HEK293T (cell line): ENCODE results near the gene PBX4.

Source experiments
- CTCF ChIA-PET: fragments of 350-600 bp; formaldehyde crosslinking; extraction: SDS; loops from one replicate; lab custom pipeline; 2021; ENCODE audit warnings: antibody characterized with exemption, inconsistent platforms; lab: Yijun Ruan, JAX
- POLR2A ChIA-PET: fragments of 350-600 bp; formaldehyde crosslinking; extraction: SDS; loops from one replicate; lab custom pipeline; 2020; ENCODE audit warnings: antibody characterized with exemption, inconsistent platforms; lab: Yijun Ruan, JAX
- DNase-seq: peaks from one replicate; pipeline ENCODE4 v3.0.0; 2012; ENCODE audit warnings: mixed read lengths; ENCODE audit errors: extremely low spot score
- ARNT ChIP-seq: fragments of 450-650 bp; IDR thresholded peaks from 2 replicates; pipeline ENCODE4 v1.6.1; 2017; ENCODE audit warnings: mild to moderate bottlenecking
- BHLHE40 ChIP-seq: fragments of 450-650 bp; IDR thresholded peaks from 2 replicates; pipeline ENCODE4 v1.6.1; 2016; ENCODE audit warnings: mild to moderate bottlenecking, moderate library complexity, borderline replicate concordance
- CTBP1 ChIP-seq: fragments of 450-650 bp; IDR thresholded peaks from 2 replicates; pipeline ENCODE4 v1.6.1; 2016; ENCODE audit warnings: borderline replicate concordance
- ELF4 ChIP-seq: fragments of 450-650 bp; IDR thresholded peaks from 2 replicates; pipeline ENCODE4 v1.6.1; 2017; ENCODE audit warnings: antibody characterized with exemption
- FOXA1 ChIP-seq: fragments of 450-650 bp; IDR thresholded peaks from 2 replicates; pipeline ENCODE4 v1.6.1; 2016; ENCODE audit warnings: mild to moderate bottlenecking
- FOXK2 ChIP-seq: fragments of 450-650 bp; IDR thresholded peaks from 2 replicates; pipeline ENCODE4 v1.6.1; 2016; ENCODE audit warnings: mild to moderate bottlenecking
- FOXM1 ChIP-seq: fragments of 450-650 bp; IDR thresholded peaks from 2 replicates; pipeline ENCODE4 v1.6.1; 2017; ENCODE audit warnings: mild to moderate bottlenecking, borderline replicate concordance
- HDGF ChIP-seq: fragments of 450-650 bp; IDR thresholded peaks from 2 replicates; pipeline ENCODE4 v1.6.1; 2017; ENCODE audit warnings: antibody characterized with exemption, borderline replicate concordance
- L3MBTL2 ChIP-seq: fragments of 450-650 bp; conservative IDR thresholded peaks from 2 replicates; pipeline ENCODE4 v1.6.1; 2016; ENCODE audit warnings: mild to moderate bottlenecking
- LEF1 ChIP-seq: fragments of 450-650 bp; IDR thresholded peaks from 2 replicates; pipeline ENCODE4 v1.6.1; 2017; ENCODE audit warnings: mild to moderate bottlenecking, borderline replicate concordance
- NFRKB ChIP-seq: fragments of 450-650 bp; IDR thresholded peaks from 2 replicates; pipeline ENCODE4 v1.6.1; 2016; ENCODE audit warnings: mild to moderate bottlenecking, moderate library complexity
- SP1 ChIP-seq: fragments of 450-650 bp; IDR thresholded peaks from 2 replicates; pipeline ENCODE4 v1.6.1; 2017
- SUZ12 ChIP-seq: fragments of 450-650 bp; IDR thresholded peaks from 2 replicates; pipeline ENCODE4 v1.6.1; 2016; ENCODE audit warnings: mild to moderate bottlenecking
- TARDBP ChIP-seq: fragments of 450-650 bp; IDR thresholded peaks from 2 replicates; pipeline ENCODE4 v1.6.1; 2016
- ZNF384 ChIP-seq: fragments of 450-650 bp; IDR thresholded peaks from 2 replicates; pipeline ENCODE4 v1.6.1; 2016
- TF ChIP-seq, protein P1 (sequence below): fragments of 450-650 bp; IDR thresholded peaks from 2 replicates; pipeline ENCODE4 v1.6.1; 2016

PBX4 gene

DNA sequence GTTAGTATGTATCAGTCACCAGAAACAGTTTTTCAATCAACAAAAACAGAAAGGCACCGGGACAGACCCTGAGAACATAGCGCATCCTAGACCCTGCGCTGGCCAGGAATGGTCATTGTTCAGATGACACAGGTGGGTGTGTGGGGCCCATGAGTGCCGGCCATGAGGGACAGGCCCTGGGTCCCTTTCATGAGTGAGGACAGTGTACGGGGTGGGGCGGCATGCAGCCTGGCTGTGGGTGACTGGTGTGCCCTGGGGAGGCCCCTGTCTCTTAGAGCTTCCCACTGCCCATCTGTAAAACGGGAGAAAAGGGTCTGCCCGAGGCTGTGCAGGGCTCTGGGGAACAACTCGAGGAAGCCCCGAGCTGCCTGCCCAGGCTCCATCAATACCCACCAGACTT, 25.8 kb downstream of the PBX4 start:
- ChIA-PET CTCF (no interaction called here), POLR2A (interaction anchor here (1.2 kb wide), 1 partner anchor 10 kb away, joined by 3 read pairs; no protein-coding TSS in a partner anchor)
- no peak for DNase-seq
- TF ChIP-seq TARDBP (no peak), NFRKB (no peak)

DNA sequence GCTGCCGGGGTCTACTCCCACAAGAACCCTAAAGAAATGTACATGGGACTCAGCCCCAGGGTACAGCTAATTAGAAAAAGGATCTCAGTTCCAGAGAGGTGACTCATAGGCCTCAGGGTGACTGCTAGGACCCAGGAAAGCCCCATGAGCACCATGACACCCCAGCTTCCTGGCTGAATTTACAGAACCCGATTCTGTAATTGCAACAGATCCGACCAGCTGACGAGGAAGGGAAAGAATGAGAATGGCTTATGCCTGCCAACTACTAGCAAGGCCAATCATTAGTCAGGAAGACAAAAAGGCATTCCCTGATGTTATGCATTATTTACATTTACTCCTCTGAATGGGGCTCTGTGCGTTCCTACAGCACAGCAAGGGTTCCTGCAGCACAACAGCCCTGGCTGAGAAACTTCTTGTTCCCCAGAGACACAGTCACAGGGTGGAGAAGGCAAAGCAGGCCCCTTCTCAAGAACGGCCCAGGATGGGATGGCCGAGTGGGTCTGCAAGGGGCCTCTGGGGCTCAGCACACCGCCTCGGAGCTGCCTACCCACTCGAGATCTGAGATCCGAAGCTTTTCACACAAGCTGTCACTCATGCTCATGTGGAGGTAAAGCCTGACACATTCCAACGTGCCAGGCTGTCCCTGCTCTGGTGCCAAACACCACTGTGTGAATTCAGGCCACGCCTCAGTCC, 27.2 kb downstream of the PBX4 start:
- no peak for DNase-seq
- POLR2A ChIA-PET: no interaction called here
- CTCF ChIA-PET: no interaction called here

DNA sequence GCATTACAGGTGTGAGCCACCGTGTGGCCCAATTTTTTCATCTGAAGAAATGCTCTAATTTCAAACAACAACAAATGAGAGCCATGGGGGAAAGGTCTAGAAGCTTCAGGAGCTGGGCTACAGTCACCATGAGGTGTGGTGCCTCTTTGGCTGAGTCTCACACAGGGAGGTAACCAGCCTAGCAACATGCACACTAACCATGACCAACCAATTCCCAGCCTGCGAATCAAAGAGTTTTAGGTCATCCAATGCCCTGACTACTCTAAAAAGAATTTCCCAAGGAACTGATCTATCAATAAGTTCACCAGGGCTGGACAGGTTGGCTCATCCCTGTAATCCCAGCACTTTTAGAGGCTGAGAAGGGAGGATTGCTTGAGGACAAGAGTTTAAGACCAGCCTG, 29.9 kb downstream of the PBX4 start:
- no peak for DNase-seq
- TF ChIP-seq L3MBTL2 (no peak), ARNT (no peak), LEF1 (no peak), CTBP1 (no peak), TARDBP (no peak), BHLHE40 (no peak), FOXA1 (no peak), NFRKB (no peak), HDGF (no peak), FOXK2 (no peak)
- ChIA-PET CTCF (no interaction called here), POLR2A (no interaction called here)

More for the DNA sequence above, 27.2 kb downstream of the PBX4 start:
- TF ChIP-seq ELF4 (no peak), SP1 (no peak), SUZ12 (no peak), BHLHE40 (no peak), HDGF (no peak), ZNF384 (no peak), FOXA1 (no peak)

DNA sequence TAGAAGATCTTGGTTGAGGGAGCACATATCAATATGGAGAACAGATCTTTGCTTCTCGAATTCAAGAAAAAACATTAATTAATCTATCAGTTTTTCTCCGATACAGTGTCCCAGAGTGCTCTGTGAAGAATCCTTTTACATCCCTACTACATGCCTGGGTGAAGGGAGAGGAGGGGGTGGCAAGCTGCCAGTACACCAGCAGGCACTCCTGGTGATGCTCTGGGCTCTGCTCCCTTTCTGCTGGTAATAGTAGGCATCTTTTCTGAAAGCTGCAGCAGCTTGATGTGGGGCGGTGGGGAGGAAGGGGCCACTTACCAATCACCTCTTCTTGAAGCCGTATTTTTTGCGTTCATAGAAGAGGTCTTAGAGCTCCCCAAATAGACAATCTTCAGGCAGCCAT, 30.7 kb downstream of the PBX4 start:
- no peak for DNase-seq
- TF ChIP-seq LEF1 (no peak), NFRKB (no peak), SUZ12 (no peak), SP1 (no peak), ARNT (no peak), CTBP1 (no peak), HDGF (no peak), L3MBTL2 (no peak), FOXM1 (no peak), FOXA1 (no peak), BHLHE40 (no peak)
- TF ChIP-seq, protein P1, sequence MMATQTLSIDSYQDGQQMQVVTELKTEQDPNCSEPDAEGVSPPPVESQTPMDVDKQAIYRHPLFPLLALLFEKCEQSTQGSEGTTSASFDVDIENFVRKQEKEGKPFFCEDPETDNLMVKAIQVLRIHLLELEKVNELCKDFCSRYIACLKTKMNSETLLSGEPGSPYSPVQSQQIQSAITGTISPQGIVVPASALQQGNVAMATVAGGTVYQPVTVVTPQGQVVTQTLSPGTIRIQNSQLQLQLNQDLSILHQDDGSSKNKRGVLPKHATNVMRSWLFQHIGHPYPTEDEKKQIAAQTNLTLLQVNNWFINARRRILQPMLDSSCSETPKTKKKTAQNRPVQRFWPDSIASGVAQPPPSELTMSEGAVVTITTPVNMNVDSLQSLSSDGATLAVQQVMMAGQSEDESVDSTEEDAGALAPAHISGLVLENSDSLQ: no peak
- CTCF ChIA-PET: no interaction called here
- POLR2A ChIA-PET: no interaction called here

DNA sequence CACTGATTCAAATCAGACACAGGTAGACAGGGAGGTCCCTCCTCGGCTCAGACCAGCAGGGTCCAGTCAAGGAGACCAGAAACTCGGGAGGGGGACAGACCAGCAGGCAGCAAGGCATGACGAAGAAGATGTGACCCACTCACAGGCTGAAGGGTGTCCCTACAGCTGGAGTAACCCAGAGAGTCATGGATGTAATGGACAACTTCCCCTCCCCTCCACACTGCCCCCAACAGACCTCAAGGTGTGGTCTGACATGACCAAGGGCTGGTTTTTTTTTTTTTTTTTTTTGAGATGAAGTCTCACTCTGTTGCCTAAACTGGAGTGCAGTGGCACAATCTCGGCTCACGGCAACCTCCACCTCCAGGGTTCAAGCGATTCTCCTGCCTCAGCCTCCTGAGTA, 34.1 kb downstream of the PBX4 start:
- no peak for DNase-seq
- ChIA-PET POLR2A (no interaction called here), CTCF (interaction anchor here (0.6 kb wide), 1 partner anchor 19 kb away, joined by 4 read pairs; no protein-coding TSS in a partner anchor)
- no peak for TF ChIP-seq ARNT
- TF ChIP-seq LEF1: no peak
- no peak for TF ChIP-seq ELF4
- no peak for TF ChIP-seq FOXA1
- TF ChIP-seq ZNF384: no peak
- TF ChIP-seq SP1: no peak
- TF ChIP-seq NFRKB: no peak
- no peak for TF ChIP-seq TARDBP
- TF ChIP-seq, protein P1: no peak

- CTCF ChIA-PET: no interaction called here
- TF ChIP-seq ARNT: no peak
- TF ChIP-seq HDGF: no peak
- no peak for TF ChIP-seq SUZ12
- TF ChIP-seq FOXA1: no peak
- no peak for DNase-seq
- POLR2A ChIA-PET: no interaction called here
Measured at GRCh38 chr19:19582471-19582870, 36.0 kb downstream of the PBX4 start.

DNA sequence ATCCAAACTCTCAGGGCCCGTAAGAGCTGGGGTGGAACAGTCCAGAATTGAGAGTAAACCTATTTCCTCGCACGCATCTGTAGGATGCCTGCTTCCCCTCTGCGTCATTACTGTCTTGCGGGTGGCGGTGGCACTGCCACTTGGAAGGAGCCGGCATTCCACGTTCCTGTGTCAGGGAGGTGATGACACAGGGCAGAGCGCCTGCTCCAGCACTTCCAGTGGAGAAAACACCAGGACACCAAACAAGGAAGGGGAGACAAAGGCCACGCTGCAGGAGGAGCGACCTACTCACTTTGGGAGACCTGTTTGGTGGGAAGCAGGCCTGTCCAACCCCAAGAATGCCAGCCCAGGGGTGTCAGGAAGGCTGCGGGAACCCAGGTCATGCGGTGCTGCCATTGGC, 37.1 kb downstream of the PBX4 start:
- TF ChIP-seq TARDBP (no peak), SP1 (no peak), ARNT (no peak), ZNF384 (no peak), LEF1 (no peak), BHLHE40 (no peak), FOXA1 (no peak), ELF4 (no peak), L3MBTL2 (no peak), FOXK2 (no peak), FOXM1 (no peak)
- TF ChIP-seq, protein P1: no peak
- CTCF ChIA-PET: interaction anchor here (0.6 kb wide), 1 partner anchor 9 kb away, joined by 3 read pairs; no protein-coding TSS in a partner anchor
- POLR2A ChIA-PET: no interaction called here
- DNase-seq: no peak
